CD4-positive, alpha-beta T cell treated with Interferon alpha-2 for 1 hour (primary cell): ENCODE measurements around the gene SIM2.

Source experiments
- DNase-seq, 2 donors: peaks; one replicate each; pipeline ENCODE4 v3.0.0-alpha.2; 2020 to 2022

SIM2 gene

DNA sequence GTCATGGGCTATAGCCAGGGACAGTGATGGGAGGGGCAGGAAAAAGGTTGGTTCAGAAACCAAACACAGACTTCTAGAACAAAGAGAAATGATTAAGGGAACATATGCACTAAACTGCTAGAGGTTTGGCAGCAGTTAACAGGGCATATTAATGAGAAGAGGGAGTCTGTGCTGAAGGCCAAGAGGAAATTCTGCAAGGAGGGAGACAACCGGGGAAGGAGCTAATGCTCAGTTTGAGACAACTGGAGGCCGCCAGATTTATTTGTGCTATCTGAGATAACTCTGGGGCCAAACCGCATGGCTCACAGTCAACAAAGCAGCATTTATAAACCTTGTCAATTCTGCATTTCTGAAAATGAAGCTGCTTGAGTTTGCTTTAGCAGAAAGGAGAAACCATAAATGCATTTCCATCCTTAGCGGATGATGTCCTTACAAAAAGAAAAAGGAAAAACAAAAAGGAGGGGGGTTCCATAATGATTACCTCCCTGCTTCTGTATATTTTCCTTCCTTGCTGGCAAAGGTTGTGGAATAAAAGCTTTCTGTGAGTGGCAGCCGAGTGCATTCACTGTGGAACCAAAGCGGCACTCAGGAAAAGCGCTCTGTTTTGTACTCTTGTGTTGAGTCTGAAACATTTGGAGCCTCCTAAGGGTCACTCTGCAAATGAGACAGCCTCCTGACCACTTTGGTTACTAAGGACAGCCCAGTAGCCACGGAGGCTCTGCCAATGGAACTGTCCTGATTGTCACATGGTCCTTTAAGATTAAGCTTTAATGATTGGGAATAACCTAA lies 70.3 kb downstream of the SIM2 start:
- no peak for DNase-seq

DNA sequence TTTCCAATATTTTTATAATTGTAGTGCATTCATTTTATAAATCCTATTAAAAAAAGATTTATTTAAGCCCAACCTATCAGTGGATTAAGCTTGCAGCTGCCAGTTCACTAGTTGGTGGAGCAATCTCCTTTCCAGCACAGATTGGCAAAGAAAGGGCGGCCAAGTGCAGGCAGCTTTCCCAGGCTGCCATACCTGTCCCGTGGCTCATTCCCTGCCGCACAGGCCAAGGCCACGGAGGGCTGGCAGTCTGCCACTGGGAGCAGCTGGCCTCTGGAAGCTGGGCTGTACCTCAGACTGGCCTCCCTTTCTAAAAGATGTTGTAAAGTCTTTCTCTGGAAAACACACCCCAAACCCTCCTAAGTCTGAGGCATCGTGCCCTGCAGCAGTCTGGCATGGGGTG lies 74.2 kb downstream of the SIM2 start:
- no peak for DNase-seq

DNA sequence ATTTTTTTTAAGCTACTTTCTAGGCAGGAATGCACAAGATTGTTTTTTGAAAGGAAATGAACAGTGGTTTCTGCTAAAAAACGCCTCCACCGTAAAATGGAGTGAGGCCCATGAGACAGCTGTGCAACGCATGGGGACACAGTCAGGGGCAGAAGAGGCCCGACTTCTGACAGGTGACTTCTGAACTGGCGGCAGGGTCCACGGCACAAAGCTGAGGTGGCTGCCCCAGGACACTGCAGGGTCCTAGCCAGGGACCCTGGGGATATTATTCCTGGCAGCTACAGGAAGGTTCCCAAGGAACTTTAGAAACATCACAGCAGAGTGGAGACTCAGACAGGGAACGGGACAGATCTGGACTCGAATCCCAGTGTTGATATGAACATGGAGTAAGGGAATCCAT lies 75.1 kb downstream of the SIM2 start:
- no peak for DNase-seq

DNA sequence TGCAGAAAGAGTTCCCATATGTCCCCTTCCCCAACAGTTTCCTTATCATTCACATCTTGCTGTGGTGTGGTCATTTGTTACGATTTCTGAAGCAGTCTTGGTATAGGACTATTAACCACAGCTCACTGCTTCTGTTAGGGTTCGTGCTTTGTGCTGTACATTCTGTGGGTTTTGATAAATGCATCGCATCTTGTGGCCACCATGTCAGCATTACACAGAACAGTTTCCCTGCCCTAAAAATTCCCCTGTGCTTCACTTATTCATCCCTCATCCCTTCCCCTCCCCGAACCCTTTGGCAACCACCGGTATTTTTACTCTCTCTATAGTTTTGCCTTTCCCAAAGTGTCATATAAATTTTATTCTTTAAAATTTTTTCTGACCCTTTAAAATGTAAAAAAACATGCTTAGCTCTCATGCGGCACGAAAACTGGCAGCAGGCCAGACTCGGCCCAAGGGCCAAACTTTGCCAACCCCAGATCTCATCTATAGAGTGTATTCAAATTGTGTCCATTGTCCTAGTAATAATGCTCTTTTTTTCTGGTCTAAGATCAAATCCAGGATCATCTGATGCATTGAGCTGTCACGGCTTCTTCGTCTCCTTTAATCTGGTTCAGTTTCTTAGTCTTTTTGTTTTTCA lies 78.2 kb downstream of the SIM2 start:
- DNase-seq, result no peak

DNA sequence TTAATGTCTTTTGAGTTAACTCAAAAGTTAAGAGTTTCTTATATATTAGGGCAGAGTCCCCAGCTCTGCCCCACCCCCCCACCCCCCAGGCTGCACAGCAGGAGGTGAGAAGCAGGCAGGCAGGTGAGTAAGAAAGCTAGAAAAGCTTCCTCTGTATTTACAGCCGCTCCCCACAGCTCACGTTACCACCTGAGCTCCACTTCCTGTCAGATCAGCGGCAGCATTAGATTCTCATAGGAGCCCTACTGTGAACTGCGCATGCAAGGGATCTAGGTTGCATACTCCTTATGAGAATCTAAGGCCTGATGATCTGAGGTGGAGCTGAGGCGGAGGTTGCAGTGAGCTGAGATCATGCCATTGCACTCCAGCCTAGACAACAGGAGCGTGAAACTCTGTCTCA lies 81.9 kb downstream of the SIM2 start:
- no peak for DNase-seq

DNA sequence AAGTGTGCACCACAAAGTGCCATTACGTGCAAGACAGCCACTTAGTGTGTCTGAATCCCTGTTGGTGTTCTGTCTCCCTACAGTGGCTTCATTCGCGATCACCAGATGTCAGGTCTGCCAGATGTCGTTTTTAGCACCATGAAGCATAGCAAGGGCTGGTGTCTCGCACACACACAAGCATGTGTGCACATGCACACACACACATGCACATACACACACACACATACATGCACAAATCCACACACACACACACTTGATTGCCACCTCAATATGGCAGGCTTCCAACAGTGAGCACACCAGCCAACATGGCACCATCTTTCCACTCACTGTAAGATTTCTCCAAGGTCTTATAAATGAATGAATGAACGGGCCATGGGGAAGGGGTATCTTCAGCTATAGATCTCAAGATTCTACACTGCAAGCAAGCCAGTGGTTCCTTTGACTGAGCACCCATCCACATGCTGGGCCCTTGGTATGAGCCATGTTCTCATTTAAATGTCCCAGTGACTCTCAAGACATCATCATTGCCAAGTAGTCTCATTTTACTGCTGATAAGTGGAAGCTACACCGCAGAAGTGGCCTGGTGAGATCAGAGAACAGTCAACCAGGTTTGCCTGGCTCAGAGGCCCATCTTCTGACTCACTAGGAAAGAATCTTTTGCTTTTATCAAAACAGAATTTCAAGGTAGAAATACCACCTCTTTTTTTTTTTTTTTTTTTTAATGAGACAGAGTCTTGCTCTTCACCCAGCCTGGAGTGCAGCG lies 84.9 kb downstream of the SIM2 start:
- no peak for DNase-seq

DNA sequence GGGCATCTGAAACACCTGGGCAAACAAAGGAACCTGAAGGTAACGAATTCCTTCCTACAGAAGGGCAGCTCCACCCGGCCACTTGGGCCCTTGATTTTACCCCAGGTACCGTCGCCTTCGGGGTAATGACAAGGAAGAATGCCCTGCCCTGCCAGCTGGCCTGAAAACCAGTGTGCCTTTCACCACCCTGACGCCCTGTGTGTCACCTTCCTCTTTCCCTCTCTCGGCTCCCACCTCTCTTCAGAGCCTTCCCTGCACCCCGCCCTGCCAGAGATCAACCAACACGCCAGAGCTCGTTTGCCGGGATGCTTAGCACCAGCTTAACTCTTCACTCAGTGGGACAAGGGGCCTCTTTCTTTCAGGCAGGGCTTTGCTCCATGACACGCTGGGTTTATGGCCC lies 86.0 kb downstream of the SIM2 start:
- DNase-seq, result no peak

DNA sequence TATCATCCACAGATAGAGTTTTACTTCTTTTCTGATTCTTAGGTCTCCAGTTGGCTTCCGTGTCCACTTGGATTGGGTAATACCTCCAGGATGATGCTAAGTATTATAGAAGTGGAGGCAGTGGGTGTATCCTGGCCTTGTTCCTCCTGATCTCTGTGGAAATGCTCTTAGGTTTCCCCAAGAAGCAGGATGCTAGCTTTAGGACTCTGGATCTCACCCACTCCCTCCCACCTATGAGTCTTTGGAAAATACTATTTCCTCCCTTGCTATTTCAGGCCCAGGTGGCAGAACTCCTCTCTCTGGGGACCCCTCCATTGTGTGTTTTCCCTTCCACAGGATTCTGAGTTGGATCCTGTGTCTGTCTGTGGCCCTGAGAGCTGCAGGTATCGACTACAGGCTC lies 86.7 kb downstream of the SIM2 start:
- DNase-seq, result no peak

DNA sequence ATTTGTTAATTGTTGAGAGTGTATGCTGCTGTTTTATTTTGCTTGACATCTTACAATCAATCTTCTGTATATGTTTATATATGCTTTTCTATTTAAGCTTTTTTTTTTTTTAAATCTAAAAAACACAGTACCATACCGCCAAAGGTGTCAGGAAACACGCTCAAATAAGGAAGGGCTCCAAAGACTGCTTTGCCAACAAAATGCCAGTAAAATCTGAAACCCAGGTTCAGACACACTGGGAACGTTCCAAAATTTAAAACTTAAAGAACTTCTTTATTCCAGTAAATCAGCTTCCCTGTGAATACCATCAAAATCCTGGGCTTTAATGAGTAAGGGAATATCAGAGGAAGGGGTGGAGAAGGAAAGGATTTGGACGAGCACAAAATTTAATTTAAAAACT lies 87.3 kb downstream of the SIM2 start:
- no peak for DNase-seq

DNA sequence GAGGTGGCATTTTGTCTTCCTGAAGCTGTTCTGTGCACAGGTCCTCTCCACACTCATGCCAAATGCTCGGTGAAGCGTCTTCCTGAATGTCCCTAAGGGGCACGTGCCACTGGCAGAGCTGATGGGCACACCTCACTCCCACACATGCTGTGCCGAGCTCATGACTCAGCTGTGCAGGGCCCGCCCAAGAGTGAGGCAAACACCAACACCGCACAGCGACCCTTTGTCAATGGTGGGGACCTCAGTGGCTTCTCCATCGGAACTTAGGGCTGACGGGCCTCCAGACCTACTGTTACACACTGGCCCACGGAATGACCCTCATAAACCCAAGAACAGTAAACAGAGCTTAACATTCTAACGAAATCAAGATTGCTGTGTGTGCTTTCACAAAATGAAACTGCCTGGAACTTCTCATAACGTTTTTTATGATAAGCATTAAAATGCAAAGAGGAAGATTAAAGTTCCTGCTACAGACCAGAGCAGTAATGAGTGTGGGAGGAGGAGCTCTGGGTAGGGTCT lies 89.3 kb downstream of the SIM2 start:
- no peak for DNase-seq

DNA sequence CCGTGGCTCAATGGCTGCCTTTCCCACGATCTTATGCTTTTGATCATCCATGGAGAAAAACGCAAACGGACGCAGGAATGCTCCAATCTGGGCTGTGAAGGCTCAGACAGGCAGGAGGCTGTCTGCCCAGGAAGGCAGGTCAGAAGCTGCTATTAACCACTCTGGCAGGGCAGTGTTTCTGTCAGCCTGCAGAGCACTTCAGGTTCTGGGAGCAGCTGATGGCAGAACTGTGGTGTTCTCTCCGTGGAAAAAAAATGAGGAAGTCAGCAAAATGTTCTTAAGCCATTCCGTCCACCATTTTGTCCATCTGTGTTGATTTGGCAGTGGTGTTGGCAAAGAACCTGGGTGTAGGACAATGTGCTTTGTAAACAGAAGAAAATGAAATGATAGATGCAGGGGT lies 91.7 kb downstream of the SIM2 start:
- no peak for DNase-seq

DNA sequence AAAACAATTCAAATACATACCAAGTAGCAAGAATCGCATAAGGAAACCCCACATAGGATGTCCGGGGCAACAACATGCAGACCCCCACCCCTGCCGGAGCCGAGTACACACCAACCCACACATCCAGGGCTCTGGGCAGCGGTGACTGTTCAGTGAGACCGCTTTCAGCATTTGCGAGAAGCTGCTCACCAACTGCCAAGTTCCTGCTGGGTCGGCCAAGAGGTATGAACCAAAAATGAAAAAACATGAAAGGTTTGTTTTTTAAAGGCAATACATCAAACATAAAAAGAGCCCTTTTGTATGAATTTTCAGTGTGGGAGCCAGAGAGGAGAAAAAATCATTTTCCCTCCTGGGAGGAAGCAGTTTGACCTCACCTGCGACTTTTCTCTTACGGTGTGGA lies 92.3 kb downstream of the SIM2 start:
- DNase-seq, result no peak

DNA sequence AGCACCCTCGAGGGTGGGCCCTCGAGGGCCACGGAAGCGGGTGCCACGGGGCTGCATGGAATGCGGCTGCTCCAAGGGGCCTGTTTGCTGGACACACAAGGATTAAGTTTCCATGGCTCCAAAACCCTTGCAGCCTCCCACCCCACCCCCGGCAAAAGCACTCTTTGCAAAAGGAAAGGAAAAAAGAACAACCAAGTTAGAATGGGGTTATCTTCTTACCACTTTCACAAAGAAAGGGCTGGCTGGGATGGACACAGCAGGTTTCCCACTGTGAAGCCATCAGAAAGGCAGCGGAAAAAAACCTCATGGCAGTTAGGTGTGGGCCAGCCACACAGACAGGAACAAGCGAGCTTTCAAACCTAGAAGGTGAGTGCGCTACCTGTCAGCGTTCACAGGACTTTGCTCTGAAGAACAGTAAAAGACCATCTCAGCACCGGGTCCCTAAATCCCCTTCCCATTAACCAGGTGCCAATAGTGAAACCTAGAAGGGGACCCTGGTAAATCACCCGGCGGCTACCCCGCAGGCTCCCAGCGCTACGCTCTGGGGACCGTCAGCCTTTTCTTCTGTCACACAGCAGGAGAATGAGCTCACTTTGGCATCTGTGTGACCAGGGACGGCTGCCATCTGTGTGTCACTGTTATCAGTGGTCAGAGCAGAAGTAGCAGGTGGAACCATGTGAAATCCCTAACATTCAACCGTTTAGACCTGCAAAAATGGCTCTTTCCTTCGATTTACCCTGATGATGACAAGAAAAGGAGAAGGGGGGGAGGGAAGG lies 93.0 kb downstream of the SIM2 start:
- DNase-seq, result no peak

DNA sequence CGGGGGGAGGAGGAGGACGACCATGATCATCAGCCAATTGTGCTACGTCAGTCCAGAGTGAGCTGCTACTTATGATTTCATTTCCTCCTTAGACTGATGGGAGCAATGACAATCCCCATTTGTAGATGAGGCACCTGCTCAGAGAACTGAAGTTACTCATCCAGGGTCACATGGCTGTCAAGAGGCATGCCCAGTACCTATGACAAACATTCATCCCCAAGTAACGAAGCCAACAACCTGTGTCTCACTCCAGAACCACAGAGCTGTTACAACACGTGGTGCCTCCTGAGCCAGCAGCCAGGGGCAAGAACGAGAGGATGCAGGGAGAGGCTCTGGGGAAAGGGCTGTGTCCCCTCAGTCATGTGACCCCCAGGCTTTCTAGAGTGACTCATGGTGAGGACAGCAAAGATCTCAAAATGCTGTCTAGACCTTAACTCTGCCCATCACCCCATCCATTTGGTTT lies 93.6 kb downstream of the SIM2 start:
- DNase-seq, result no peak

DNA sequence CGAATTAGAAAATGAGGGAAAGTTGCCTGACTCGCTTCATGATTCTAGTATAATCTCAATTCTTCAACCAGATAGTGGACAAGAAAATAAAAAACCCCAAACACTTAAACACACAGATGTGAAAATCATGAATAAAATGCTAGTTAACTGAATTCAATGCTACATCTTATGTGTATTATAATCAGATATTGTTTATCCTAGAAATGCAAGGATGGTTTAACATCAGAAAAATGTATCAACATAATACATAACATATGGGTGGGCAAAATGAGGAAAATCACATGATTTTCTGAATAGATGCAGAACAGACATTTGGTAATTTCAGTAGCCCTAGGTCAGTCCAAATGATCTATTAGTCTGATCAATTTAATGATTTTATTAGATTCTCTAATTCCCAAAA lies 97.2 kb downstream of the SIM2 start:
- DNase-seq, result no peak

DNA sequence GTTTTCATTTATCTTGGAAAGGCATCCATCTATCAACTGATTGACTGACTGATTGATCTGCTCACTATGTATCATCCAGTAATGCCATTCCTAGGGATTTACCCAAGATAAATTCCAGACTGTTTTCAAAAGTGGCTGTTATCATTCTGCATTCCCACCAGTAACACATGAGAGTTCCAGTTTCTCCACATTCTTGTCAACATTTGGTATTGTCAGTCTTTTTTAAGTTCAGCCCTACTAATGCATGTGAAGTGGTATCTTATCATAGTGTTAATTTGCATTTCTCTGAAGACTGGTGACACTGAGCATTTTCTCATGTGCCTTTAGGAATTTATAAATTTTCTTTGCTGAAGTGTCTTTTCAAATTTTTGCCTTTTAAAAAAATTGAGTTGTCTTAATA lies 99.6 kb downstream of the SIM2 start:
- no peak for DNase-seq
